Activated CD8-positive, alpha-beta T cell treated with anti-CD3 and anti-CD28 coated beads for 36 hours (primary cell): ENCODE results near the gene PAX1. TPM values are rescaled to one million over a fixed set of nuclear protein-coding genes. Genes with fewer than 3 reads are reported as not detected.
A peak's percentile ranks its signal among the peaks of the same experiment; 100 is the strongest.

Source experiments
- ATAC-seq: fragments of 200-7000 bp; cut with Tn5 transposase; one replicate; pipeline ENCODE4 v1.10.0; 2021; ENCODE audit warnings: mild to moderate bottlenecking, moderate library complexity
- CTCF ChIA-PET: fragments of 350-600 bp; sonication (Branson Sonifier 250); formaldehyde crosslinking; loops from one replicate; lab custom pipeline; 2021; ENCODE audit warnings: antibody characterized with exemption; lab: Charles Lee
- POLR2A ChIA-PET: fragments of 350-600 bp; sonication (Branson Sonifier 250); formaldehyde crosslinking; loops from one replicate; lab custom pipeline; 2021; ENCODE audit warnings: antibody characterized with exemption; lab: Charles Lee
- DNase-seq: peaks from one replicate; pipeline ENCODE4 v3.0.0-alpha.2; 2020
- H3K27ac Mint-ChIP-seq: one replicate; pipeline ENCODE4 v1.8.0; 2021; ENCODE audit warnings: mild to moderate bottlenecking, mixed read lengths
- H3K27me3 Mint-ChIP-seq: one replicate; pipeline ENCODE4 v1.8.0; 2021; ENCODE audit warnings: mixed read lengths
- H3K36me3 Mint-ChIP-seq: one replicate; pipeline ENCODE4 v1.8.0; 2021; ENCODE audit warnings: low read depth, mixed read lengths
- H3K4me1 Mint-ChIP-seq: one replicate; pipeline ENCODE4 v1.8.0; 2021; ENCODE audit warnings: low read depth, mixed read lengths
- H3K4me3 Mint-ChIP-seq: one replicate; pipeline ENCODE4 v1.8.0; 2021; ENCODE audit warnings: mild to moderate bottlenecking, moderate library complexity, mixed read lengths
- H3K9me3 Mint-ChIP-seq: one replicate; pipeline ENCODE4 v1.8.0; 2021; ENCODE audit warnings: mixed read lengths
- CTCF ChIP-seq: fragments of 200-600 bp; IDR thresholded peaks from one replicate; pipeline ENCODE4 v1.8.0; 2022; ENCODE audit warnings: antibody characterized with exemption, mild to moderate bottlenecking
- intact Hi-C: fragments of 100-400 bp; cut with micrococcal nuclease; formaldehyde crosslinking; loops from one replicate; pipeline ENCODE4 v1.10.0; 2022
- total RNA-seq, 2 experiments: library from RNA; stranded (reverse); gene quantifications; one replicate each; pipeline ENCODE4 v1.2.3, GENCODE V29; 2021

Gene PAX1
- total RNA-seq, 2 experiments from 2014 or later: not detected

- CTCF ChIA-PET: no interaction called here
- Mint-ChIP-seq H3K27me3 (no peaks in the 10 kb centered on the region), H3K4me1 (no peaks in the 10 kb centered on the region), H3K4me3 (no peak overlapping the region), H3K9me3 (no peaks in the 10 kb centered on the region), H3K27ac (no peak overlapping the region), H3K36me3 (no peaks in the 10 kb centered on the region)
- intact Hi-C loops: no loop called here
- TF ChIP-seq CTCF: no peak
- ATAC-seq: no peak
- POLR2A ChIA-PET: no interaction called here
- no peak for DNase-seq
Measured at GRCh38 chr20:21762646-21763045, 57.2 kb downstream of the PAX1 start.

DNA sequence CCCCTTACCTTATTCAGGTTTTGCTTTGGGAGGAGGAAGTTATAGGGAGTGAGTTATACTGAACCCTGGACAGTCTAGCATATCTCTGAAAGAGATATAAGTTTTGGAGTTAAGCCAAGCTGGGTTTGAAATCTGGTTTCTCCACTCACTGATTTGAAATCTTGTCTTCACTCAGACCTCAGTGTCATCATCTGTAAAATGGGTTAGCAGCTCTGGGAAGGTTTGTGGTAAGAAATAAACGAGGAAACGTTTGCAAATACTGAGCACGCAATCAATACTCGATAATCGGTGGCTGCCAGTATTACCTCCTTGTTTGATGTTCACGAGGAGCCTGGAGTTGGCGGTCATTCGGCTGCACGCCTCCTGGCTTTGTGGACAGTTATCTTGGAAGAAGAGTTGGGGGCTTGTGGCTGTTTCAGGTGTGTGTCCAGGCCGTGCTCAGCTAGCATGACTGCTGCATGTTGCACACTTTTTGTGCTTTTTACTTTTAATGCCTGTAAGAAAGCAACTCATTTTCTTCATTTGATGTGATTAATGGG is 61.8 kb downstream of the PAX1 start:
- Mint-ChIP-seq H3K36me3 (no peaks in the 10 kb centered on the region), H3K27me3 (peaks cover 5% of the 10 kb centered on the region)
- CTCF ChIA-PET: interaction anchor here (0.8 to 1.3 kb wide), 2 partner anchors 27 to 48 kb away, joined by 3 read pairs; no protein-coding TSS in a partner anchor

GRCh38 chr20:21767739-21768223 is 62.3 kb downstream of the PAX1 start:
- Mint-ChIP-seq H3K27me3 (peaks cover 5% of the 10 kb centered on the region), H3K9me3 (no peaks in the 10 kb centered on the region), H3K4me3 (no peak overlapping the region), H3K4me1 (no peaks in the 10 kb centered on the region), H3K27ac (no peak overlapping the region), H3K36me3 (no peaks in the 10 kb centered on the region)
- ATAC-seq (no peak), DNase-seq (peak; percentile 3)
- POLR2A ChIA-PET: no interaction called here
- intact Hi-C loops: no loop called here
- TF ChIP-seq CTCF: no peak
- CTCF ChIA-PET: interaction anchor here (0.7 to 1.3 kb wide), 3 partner anchors 27 to 65 kb away, joined by 3 read pairs; no protein-coding TSS in a partner anchor

More for the DNA sequence above, 61.8 kb downstream of the PAX1 start:
- POLR2A ChIA-PET: no interaction called here
- intact Hi-C loops: no loop called here
- no peak for TF ChIP-seq CTCF
- ATAC-seq: no peak
- Mint-ChIP-seq H3K27ac (no peak overlapping the region), H3K4me1 (no peaks in the 10 kb centered on the region), H3K9me3 (no peaks in the 10 kb centered on the region), H3K4me3 (no peak overlapping the region)
- no peak for DNase-seq

Other genes with a start within 250 kb of the PAX1 start
- not detected for gene NKX2-2, start 191.6 kb upstream of the PAX1 start, total RNA-seq